ENCODE data around the gene SEC14L5. TPM values are rescaled to one million over a fixed set of nuclear protein-coding genes. Genes with fewer than 3 reads are reported as not detected.

SEC14L5 gene
- total and polyA plus RNA-seq, 2 experiments from 2014 or later, result 1.0 to 3.5 TPM

- H3K27me3 ChIP-seq, result no peaks in the 10 kb centered on the region
- WGBS (ENCODE audit: low lambda C conversion rate, missing lambda C conversion rate), result 92% methylated on average over 12 of the region's 12 CpGs
- no peak overlapping the region for H2AFZ ChIP-seq
- no peaks in the 10 kb centered on the region for H3K9me2 ChIP-seq (replicated peaks; ENCODE audit: insufficient read depth)
- no peaks in the 10 kb centered on the region for H3K79me2 ChIP-seq
- no peaks in the 10 kb centered on the region for H3K9me3 ChIP-seq (ENCODE audit: low read depth)
- H3K4me1 ChIP-seq (ENCODE audit: insufficient read depth), result no peaks in the 10 kb centered on the region
- no peaks in the 10 kb centered on the region for H3K36me3 ChIP-seq (replicated peaks; ENCODE audit: insufficient read depth, low read depth)
- TF ChIP-seq CTCF (IDR thresholded peaks at IDR 0.05; ENCODE audit: poor library complexity), result no peak
- no peak for TF ChIP-seq EZH2 (IDR thresholded peaks at IDR 0.05; ENCODE audit: borderline replicate concordance)
- TF ChIP-seq EZH2phosphoT487 (IDR thresholded peaks at IDR 0.05; ENCODE audit: low read depth, severe bottlenecking, unreplicated experiment), result no peak
- H3K4me3 ChIP-seq, result no peak overlapping the region
- no peak overlapping the region for H3K4me2 ChIP-seq
- DNase-seq (ENCODE audit: low spot score), result no peak
- no peak overlapping the region for H3K27ac ChIP-seq
- H4K20me1 ChIP-seq (ENCODE audit: insufficient read depth, poor library complexity, severe bottlenecking), result no peaks in the 10 kb centered on the region
These were observed 45.1 kb downstream of the SEC14L5 start for GRCh38 chr16:5003211-5003610.

GRCh38 chr16:5003828-5004227 lies 45.7 kb downstream of the SEC14L5 start:
- H3K79me2 ChIP-seq, result no peaks in the 10 kb centered on the region
- WGBS (ENCODE audit: low lambda C conversion rate, missing lambda C conversion rate), result 94% methylated on average over 10 of the region's 10 CpGs
- no peak overlapping the region for H2AFZ ChIP-seq
- H3K9me2 ChIP-seq (replicated peaks; ENCODE audit: insufficient read depth), result no peaks in the 10 kb centered on the region
- no peaks in the 10 kb centered on the region for H3K9me3 ChIP-seq (ENCODE audit: low read depth)
- H3K27ac ChIP-seq, result no peak overlapping the region
- no peaks in the 10 kb centered on the region for H3K4me1 ChIP-seq (ENCODE audit: insufficient read depth)
- no peak for DNase-seq (ENCODE audit: low spot score)
- H3K4me2 ChIP-seq, result no peak overlapping the region
- no peaks in the 10 kb centered on the region for H3K27me3 ChIP-seq
- TF ChIP-seq CTCF (IDR thresholded peaks at IDR 0.05; ENCODE audit: poor library complexity) (no peak), EZH2phosphoT487 (IDR thresholded peaks at IDR 0.05; ENCODE audit: low read depth, severe bottlenecking, unreplicated experiment) (no peak), EZH2 (IDR thresholded peaks at IDR 0.05; ENCODE audit: borderline replicate concordance) (no peak)
- no peaks in the 10 kb centered on the region for H3K36me3 ChIP-seq (replicated peaks; ENCODE audit: insufficient read depth, low read depth)
- no peaks in the 10 kb centered on the region for H4K20me1 ChIP-seq (ENCODE audit: insufficient read depth, poor library complexity, severe bottlenecking)
- H3K4me3 ChIP-seq, result no peak overlapping the region

GRCh38 chr16:5004311-5004710 lies 46.2 kb downstream of the SEC14L5 start:
- no peaks in the 10 kb centered on the region for H3K4me1 ChIP-seq (ENCODE audit: insufficient read depth)
- H3K27ac ChIP-seq, result no peak overlapping the region
- H3K9me3 ChIP-seq (ENCODE audit: low read depth), result no peaks in the 10 kb centered on the region
- H3K9me2 ChIP-seq (replicated peaks; ENCODE audit: insufficient read depth), result no peaks in the 10 kb centered on the region
- 76% methylated on average over 5 of the region's 5 CpGs for WGBS (ENCODE audit: low lambda C conversion rate, missing lambda C conversion rate)
- no peak for DNase-seq (ENCODE audit: low spot score)
- H3K79me2 ChIP-seq, result no peaks in the 10 kb centered on the region
- no peaks in the 10 kb centered on the region for H3K36me3 ChIP-seq (replicated peaks; ENCODE audit: insufficient read depth, low read depth)
- TF ChIP-seq EZH2 (IDR thresholded peaks at IDR 0.05; ENCODE audit: borderline replicate concordance), result no peak
- no peak for TF ChIP-seq EZH2phosphoT487 (IDR thresholded peaks at IDR 0.05; ENCODE audit: low read depth, severe bottlenecking, unreplicated experiment)
- no peak for TF ChIP-seq CTCF (IDR thresholded peaks at IDR 0.05; ENCODE audit: poor library complexity)
- no peak overlapping the region for H3K4me2 ChIP-seq
- no peak overlapping the region for H3K4me3 ChIP-seq
- no peak overlapping the region for H2AFZ ChIP-seq
- no peaks in the 10 kb centered on the region for H3K27me3 ChIP-seq
- no peaks in the 10 kb centered on the region for H4K20me1 ChIP-seq (ENCODE audit: insufficient read depth, poor library complexity, severe bottlenecking)

- Histone ChIP-seq H3K4me3 (no peak overlapping the region), H3K9me3 (ENCODE audit: low read depth) (no peaks in the 10 kb centered on the region), H3K27ac (no peak overlapping the region), H3K27me3 (no peaks in the 10 kb centered on the region), H3K79me2 (no peaks in the 10 kb centered on the region), H3K36me3 (replicated peaks; ENCODE audit: insufficient read depth, low read depth) (no peaks in the 10 kb centered on the region), H2AFZ (no peak overlapping the region), H3K4me1 (ENCODE audit: insufficient read depth) (no peaks in the 10 kb centered on the region), H3K9me2 (replicated peaks; ENCODE audit: insufficient read depth) (no peaks in the 10 kb centered on the region), H3K4me2 (no peak overlapping the region), H4K20me1 (ENCODE audit: insufficient read depth, poor library complexity, severe bottlenecking) (no peaks in the 10 kb centered on the region)
- no peak for DNase-seq (ENCODE audit: low spot score)
- no peak for TF ChIP-seq EZH2 (IDR thresholded peaks at IDR 0.05; ENCODE audit: borderline replicate concordance)
- TF ChIP-seq CTCF (IDR thresholded peaks at IDR 0.05; ENCODE audit: poor library complexity), result no peak
- no peak for TF ChIP-seq EZH2phosphoT487 (IDR thresholded peaks at IDR 0.05; ENCODE audit: low read depth, severe bottlenecking, unreplicated experiment)
- WGBS (ENCODE audit: low lambda C conversion rate, missing lambda C conversion rate), result 69% methylated on average over 4 of the region's 4 CpGs
These were observed 47.8 kb downstream of the SEC14L5 start for GRCh38 chr16:5005916-5006315.
